GM12873 (cell line): ENCODE measurements around the gene NPSR1.

Experiments
- CTCF ChIP-seq: IDR thresholded peaks from 2 replicates; pipeline ENCODE4 v1.5.1; 2012; ENCODE audit warnings: low read depth, mild to moderate bottlenecking, moderate library complexity, low read length, control low read depth; ENCODE audit not compliant: insufficient read depth; ENCODE audit errors: missing control alignments

The NPSR1 gene

DNA sequence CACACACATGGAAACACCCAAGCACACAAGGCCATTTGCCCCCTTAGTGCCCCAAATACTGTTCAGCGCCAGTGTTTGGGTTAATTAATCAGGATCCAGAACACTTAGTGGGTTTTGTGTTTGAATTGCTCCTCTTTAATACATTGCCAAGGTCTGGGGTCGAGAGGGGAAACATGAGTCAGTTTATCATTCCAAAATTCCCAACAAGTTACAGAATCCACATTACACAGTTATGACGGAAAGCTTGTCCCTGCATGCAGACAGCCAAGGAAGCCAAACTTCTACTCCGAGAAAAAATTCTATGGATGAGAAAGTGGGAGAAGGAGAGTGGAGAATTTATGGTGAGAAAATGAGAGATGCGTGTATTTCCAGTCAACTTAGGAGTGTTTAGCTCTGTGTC, 189.0 kb downstream of the NPSR1 start:
- TF ChIP-seq CTCF, result no peak

GRCh38 chr7:34848670-34849069, 190.7 kb downstream of the NPSR1 start:
- TF ChIP-seq CTCF, result no peak

GRCh38 chr7:34849163-34849960, 191.3 kb downstream of the NPSR1 start:
- TF ChIP-seq CTCF, result no peak

DNA sequence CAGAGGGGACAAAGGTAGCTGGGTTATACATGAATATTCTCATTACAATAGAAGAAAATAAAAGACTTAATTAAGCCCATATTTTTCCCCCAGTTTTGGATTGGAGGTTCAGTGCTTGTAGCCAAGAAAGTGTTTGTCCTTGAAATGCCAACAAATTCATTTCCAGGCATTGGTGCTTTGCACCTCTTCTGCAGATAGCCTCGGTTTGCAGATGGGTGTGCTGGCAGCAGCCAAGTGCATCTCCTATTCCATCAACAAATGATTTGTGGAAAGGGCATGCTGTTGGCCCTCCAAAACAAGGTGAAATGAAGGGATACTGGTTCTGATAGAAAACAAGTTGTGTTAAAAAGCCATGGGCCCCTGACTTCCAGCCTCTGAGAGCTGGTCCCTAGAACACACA, 192.0 kb downstream of the NPSR1 start:
- TF ChIP-seq CTCF, result no peak

- no peak for TF ChIP-seq CTCF
Observed at GRCh38 chr7:34850681-34851080, 192.7 kb downstream of the NPSR1 start.

DNA sequence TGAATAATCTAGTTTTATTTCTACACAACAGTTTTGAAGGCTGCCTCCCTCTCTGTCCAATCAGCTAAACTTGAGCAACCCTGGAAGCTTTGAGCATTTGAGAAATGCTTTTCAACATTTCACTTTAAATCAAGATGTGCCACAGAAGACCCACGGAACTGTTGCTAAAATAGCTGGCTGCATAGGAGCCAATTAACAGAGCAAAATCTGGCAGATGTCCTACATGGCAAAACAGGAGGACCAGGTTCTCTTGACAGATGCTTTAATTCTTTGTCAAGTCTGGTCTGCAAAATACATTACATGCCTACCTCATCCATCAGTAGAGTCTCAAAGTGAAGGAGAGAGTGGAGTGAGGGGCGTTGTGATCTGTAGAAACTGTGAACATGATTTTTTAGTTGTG, 193.4 kb downstream of the NPSR1 start:
- TF ChIP-seq CTCF, result no peak

DNA sequence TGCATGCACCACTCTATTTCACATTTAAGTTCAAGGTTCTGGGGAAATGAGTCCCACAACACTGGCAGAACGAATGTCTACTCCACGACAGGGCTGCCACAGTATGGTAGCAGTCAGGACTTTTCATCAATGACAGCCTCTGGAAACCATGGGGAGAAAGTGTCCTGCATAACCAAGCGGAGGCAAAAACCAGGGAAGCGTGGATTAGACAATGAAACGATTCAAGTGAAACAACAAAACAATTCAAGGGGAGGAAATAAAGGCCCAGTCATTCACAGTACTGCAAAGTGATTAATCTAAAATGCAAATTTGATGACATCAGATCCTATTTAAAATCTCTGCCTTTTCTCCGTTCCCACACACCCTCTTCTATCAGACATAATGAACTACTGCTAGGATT, 211.0 kb downstream of the NPSR1 start:
- no peak for TF ChIP-seq CTCF
